HEK293T (cell line): Measurements from ENCODE around the gene MERTK.

Source experiments
- ARNT ChIP-seq: fragments of 450-650 bp; IDR thresholded peaks from 2 replicates; pipeline ENCODE4 v1.6.1; 2017; ENCODE audit warnings: mild to moderate bottlenecking
- BHLHE40 ChIP-seq: fragments of 450-650 bp; IDR thresholded peaks from 2 replicates; pipeline ENCODE4 v1.6.1; 2016; ENCODE audit warnings: mild to moderate bottlenecking, moderate library complexity, borderline replicate concordance
- CTBP1 ChIP-seq: fragments of 450-650 bp; IDR thresholded peaks from 2 replicates; pipeline ENCODE4 v1.6.1; 2016; ENCODE audit warnings: borderline replicate concordance
- FOXA1 ChIP-seq: fragments of 450-650 bp; IDR thresholded peaks from 2 replicates; pipeline ENCODE4 v1.6.1; 2016; ENCODE audit warnings: mild to moderate bottlenecking
- LEF1 ChIP-seq: fragments of 450-650 bp; IDR thresholded peaks from 2 replicates; pipeline ENCODE4 v1.6.1; 2017; ENCODE audit warnings: mild to moderate bottlenecking, borderline replicate concordance
- SP1 ChIP-seq: fragments of 450-650 bp; IDR thresholded peaks from 2 replicates; pipeline ENCODE4 v1.6.1; 2017
- SUZ12 ChIP-seq: fragments of 450-650 bp; IDR thresholded peaks from 2 replicates; pipeline ENCODE4 v1.6.1; 2016; ENCODE audit warnings: mild to moderate bottlenecking
- TF ChIP-seq, protein P1 (sequence below): fragments of 450-650 bp; IDR thresholded peaks from 2 replicates; pipeline ENCODE4 v1.6.1; 2016

DNA sequence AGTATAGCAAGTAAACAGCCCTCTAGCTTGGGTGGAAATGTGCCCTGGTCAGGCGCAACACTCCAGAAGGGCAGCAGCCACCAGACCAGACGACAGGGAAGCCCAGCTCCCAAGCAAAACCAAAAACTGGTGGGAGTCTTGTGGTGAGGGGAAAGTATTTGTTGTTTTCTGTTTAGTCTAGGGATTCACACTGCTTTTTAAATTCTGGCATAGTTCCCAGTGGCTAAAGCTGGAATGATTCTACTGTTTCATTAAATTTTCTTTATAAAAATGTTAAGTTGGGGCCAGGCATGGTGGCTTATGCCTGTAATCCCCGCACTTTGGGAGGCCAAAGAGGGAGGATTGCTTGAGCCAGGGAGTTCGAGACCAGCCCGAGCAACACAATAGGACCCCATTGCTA, 38.5 kb downstream of the MERTK start:
- TF ChIP-seq SP1, result no peak
- no peak for TF ChIP-seq BHLHE40
- no peak for TF ChIP-seq CTBP1
- TF ChIP-seq FOXA1, result no peak
- TF ChIP-seq, protein P1, sequence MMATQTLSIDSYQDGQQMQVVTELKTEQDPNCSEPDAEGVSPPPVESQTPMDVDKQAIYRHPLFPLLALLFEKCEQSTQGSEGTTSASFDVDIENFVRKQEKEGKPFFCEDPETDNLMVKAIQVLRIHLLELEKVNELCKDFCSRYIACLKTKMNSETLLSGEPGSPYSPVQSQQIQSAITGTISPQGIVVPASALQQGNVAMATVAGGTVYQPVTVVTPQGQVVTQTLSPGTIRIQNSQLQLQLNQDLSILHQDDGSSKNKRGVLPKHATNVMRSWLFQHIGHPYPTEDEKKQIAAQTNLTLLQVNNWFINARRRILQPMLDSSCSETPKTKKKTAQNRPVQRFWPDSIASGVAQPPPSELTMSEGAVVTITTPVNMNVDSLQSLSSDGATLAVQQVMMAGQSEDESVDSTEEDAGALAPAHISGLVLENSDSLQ, result no peak
- no peak for TF ChIP-seq LEF1
- no peak for TF ChIP-seq ARNT
- TF ChIP-seq SUZ12, result no peak
